Measurements from ENCODE around the gene HNRNPL.

The HNRNPL gene

GRCh38 chr19:38842439-38843174 is 7.2 kb downstream of the HNRNPL start:
- no peak for DNase-seq (ENCODE audit: low read depth)
- H3K4me3 ChIP-seq (ENCODE audit: low read depth, low read length) = no peak overlapping the region
- TF ChIP-seq CTCF (IDR thresholded peaks at IDR 0.05; ENCODE audit: low read depth, low read length, missing control alignments) = no peak

GRCh38 chr19:38841787-38842438 is 7.9 kb downstream of the HNRNPL start:
- H3K4me3 ChIP-seq (ENCODE audit: low read depth, low read length) = no peak overlapping the region
- no peak for DNase-seq (ENCODE audit: low read depth)
- TF ChIP-seq CTCF (IDR thresholded peaks at IDR 0.05; ENCODE audit: low read depth, low read length, missing control alignments) = no peak

- no peak for TF ChIP-seq CTCF (IDR thresholded peaks at IDR 0.05; ENCODE audit: low read depth, low read length, missing control alignments)
- no peak for DNase-seq (ENCODE audit: low read depth)
- H3K4me3 ChIP-seq (ENCODE audit: low read depth, low read length) = no peak overlapping the region
Observed at GRCh38 chr19:38841180-38841766, 8.5 kb downstream of the HNRNPL start.

- no peak overlapping the region for H3K4me3 ChIP-seq (ENCODE audit: low read depth, low read length)
- TF ChIP-seq CTCF (IDR thresholded peaks at IDR 0.05; ENCODE audit: low read depth, low read length, missing control alignments) = no peak
- DNase-seq (ENCODE audit: low read depth) = no peak
Observed at GRCh38 chr19:38840583-38840968, 9.2 kb downstream of the HNRNPL start.

- no peak for TF ChIP-seq CTCF (IDR thresholded peaks at IDR 0.05; ENCODE audit: low read depth, low read length, missing control alignments)
- no peak overlapping the region for H3K4me3 ChIP-seq (ENCODE audit: low read depth, low read length)
- DNase-seq (ENCODE audit: low read depth) = no peak
Observed at GRCh38 chr19:38839816-38840582, 9.8 kb downstream of the HNRNPL start.

- no peak for DNase-seq (ENCODE audit: low read depth)
- no peak for TF ChIP-seq CTCF (IDR thresholded peaks at IDR 0.05; ENCODE audit: low read depth, low read length, missing control alignments)
Observed at GRCh38 chr19:38838986-38839761, 10.6 kb downstream of the HNRNPL start.

More at GRCh38 chr19:38838986-38839761, 10.6 kb downstream of the HNRNPL start:
- H3K4me3 ChIP-seq (ENCODE audit: low read depth, low read length) = no peak overlapping the region

All from GM12864 (cell line).